ENCODE data around the gene CARMIL3.

Gene CARMIL3

DNA sequence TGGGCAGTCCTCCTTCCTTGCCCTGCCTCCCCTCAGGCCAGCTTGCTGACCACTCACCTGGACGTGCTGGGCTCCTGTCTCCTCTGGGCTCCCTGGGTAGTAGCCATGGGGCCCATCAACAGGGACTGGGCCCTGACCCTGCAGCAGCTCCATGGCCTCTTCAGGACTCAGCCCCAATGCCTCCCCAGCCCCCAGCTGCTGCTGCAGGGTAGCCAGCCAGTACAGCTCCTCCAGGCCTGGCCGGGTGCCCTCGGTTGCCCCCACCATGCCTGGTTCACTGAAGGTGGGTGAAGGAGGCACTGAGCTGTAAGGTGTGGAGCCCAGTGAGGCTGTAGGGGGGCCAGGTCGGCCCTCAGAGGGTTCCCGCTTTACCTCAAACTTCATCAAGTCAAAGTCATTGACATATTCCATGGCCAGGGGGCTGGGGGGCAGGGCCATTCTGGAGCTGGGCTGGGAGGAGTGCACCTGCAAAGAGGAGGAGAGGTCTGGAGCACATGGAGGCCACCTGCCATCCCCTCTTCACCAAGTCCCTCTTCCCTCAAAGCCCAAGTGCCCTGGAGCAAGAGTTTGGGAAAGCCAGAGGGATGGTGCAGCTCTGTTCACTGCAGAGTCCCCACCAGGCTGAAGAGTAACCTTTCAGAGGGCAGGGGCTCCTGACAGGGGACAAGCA is 30.7 kb downstream of the CARMIL3 start:
- TF ChIP-seq GATA2 (IDR thresholded peaks at IDR 0.05; ENCODE audit: low read depth, low read length) (no peak), GATA3 (IDR thresholded peaks at IDR 0.05; ENCODE audit: low read depth, low read length) (no peak)

GRCh38 chr14:24083462-24083861 is 31.7 kb downstream of the CARMIL3 start:
- no peak for TF ChIP-seq GATA3 (IDR thresholded peaks at IDR 0.05; ENCODE audit: low read depth, low read length)
- TF ChIP-seq GATA2 (IDR thresholded peaks at IDR 0.05; ENCODE audit: low read depth, low read length): no peak

DNA sequence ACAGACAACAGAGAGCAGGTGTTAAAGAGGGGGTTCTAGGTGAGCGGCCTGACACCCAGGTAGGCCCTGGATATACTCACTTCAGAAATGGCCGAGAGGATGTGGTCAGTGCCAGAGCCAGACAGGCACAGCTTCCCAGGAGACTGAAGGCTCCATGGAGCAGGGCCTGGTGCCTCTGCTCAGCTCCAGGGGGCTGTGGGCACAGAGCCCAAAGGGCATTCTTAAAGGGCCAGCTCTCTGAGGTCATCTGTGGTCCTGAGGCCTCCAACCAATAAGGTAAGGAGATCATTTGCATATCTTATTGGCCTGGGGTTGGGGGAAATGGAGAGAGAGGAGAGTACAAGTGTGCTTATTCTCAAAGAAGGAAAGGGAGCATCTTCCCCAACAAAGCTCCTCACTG is 32.6 kb downstream of the CARMIL3 start:
- TF ChIP-seq GATA3 (IDR thresholded peaks at IDR 0.05; ENCODE audit: low read depth, low read length) (no peak), GATA2 (IDR thresholded peaks at IDR 0.05; ENCODE audit: low read depth, low read length) (no peak)

DNA sequence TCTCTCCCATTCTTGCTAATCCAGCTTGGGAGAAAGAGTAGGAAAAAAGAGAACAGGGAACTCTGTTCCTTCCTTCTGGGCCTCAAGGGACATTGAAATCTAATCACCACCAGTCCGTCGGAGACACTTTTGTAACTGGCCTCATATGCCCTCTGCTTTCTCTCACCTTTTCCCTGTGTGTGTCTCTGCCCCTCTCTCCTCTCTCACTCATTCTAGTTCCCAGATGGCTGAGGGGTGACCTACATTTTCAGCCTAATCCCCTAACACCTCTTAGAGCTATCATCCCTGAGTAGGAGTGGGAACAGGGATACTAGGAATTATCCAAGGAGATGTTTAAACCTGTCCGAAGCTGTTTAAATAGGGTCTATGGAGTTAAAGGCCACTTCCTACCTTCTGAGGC is 33.4 kb downstream of the CARMIL3 start:
- no peak for TF ChIP-seq GATA2 (IDR thresholded peaks at IDR 0.05; ENCODE audit: low read depth, low read length)
- no peak for TF ChIP-seq GATA3 (IDR thresholded peaks at IDR 0.05; ENCODE audit: low read depth, low read length)

DNA sequence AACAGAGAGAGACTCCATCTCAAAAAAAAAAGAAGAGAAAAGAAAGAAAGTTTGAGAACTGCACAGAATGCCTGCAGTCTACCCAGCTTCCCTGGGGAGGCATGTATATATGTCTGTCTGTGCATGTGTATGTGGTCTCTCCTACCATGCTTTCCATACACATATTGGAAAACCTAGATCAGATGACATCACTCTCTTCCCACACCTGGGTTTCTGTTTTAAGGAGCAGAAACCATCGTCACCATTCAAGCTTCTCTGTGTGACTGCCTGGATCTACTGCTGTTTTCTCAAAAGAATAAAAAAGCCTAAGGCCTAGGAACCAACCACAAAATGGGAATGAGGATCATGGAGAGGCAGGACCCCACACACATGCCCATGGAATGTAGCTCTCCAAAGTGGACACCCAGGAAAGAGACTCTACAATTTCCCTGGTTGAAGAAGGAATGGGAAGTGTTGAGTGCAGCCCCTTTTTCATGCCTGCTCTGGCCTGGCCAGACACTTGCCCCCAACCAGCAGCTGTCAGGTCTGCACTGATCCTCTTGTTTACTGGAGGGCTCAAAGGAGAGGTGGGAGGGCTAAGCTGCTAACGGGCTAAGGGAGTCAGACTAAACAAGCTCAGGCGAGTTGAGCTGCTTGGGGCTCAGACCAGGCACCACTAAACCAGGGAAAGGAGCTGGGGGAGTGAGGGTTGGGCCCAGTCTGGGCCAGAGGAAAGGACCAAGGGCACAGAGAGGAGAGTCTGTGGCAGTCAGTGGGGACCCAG is 34.6 kb downstream of the CARMIL3 start:
- TF ChIP-seq GATA3 (IDR thresholded peaks at IDR 0.05; ENCODE audit: low read depth, low read length) (no peak), GATA2 (IDR thresholded peaks at IDR 0.05; ENCODE audit: low read depth, low read length) (no peak)

DNA sequence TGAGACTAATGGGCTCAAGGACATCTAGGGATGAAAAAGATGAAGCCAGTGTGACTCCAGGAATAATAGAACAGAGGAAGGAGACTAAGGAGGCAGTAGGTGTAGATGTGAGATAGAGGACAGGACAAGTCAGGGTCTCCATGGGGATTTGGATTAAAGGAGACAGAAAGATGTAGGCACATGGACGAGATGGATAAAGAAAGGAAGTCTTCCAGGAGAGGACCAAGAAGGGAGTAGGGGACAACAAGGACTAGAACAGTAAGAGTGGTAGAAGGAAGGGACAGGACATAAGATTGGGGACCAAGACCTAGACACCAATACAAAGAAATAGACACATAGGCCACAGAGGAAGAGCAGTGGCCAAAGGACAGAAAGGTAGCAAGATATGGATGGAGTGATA is 35.2 kb downstream of the CARMIL3 start:
- TF ChIP-seq GATA3 (IDR thresholded peaks at IDR 0.05; ENCODE audit: low read depth, low read length): no peak
- no peak for TF ChIP-seq GATA2 (IDR thresholded peaks at IDR 0.05; ENCODE audit: low read depth, low read length)

DNA sequence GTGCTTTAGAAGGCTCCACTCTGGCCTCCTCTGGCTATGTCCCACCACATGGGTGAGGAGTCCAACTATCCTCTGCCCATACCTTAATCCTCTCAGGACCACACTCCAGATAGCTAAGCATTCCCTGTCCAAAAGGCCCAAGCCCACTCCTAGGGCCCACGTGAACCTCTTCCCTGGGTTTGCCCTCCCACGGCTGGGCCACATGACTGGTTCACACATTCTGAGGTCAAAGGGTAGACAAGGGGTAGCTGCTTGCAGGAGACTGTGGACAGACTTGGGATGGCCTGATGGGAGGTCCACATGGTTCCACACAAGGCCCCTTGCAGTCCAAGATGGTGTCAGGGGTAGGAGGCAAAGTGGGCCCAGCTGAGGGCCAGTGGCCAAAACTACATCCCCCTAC is 36.3 kb downstream of the CARMIL3 start:
- TF ChIP-seq GATA2 (IDR thresholded peaks at IDR 0.05; ENCODE audit: low read depth, low read length): no peak
- no peak for TF ChIP-seq GATA3 (IDR thresholded peaks at IDR 0.05; ENCODE audit: low read depth, low read length)

DNA sequence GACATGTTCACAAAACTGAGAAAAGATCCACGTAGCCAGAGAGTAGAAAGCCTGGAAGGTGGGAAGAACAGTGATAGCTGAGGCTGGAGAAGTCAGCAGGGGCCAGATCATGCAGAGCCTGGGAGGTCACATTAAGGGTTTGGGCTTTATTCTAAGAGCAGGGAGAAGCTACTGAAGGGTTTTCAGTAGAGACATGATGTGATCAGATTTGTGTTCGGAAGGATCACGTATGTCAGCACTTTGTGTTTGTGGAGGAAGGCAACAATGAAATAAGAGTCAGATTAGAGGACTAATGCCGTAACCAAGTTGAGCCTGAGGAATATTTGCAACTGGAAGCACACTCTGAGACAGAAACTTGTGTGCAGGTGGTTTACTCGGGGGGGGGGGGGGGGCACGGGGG is 38.1 kb downstream of the CARMIL3 start:
- no peak for TF ChIP-seq GATA3 (IDR thresholded peaks at IDR 0.05; ENCODE audit: low read depth, low read length)
- no peak for TF ChIP-seq GATA2 (IDR thresholded peaks at IDR 0.05; ENCODE audit: low read depth, low read length)

- TF ChIP-seq GATA2 (IDR thresholded peaks at IDR 0.05; ENCODE audit: low read depth, low read length) (no peak), GATA3 (IDR thresholded peaks at IDR 0.05; ENCODE audit: low read depth, low read length) (no peak)
These were observed 40.3 kb downstream of the CARMIL3 start for GRCh38 chr14:24092110-24092504.

DNA sequence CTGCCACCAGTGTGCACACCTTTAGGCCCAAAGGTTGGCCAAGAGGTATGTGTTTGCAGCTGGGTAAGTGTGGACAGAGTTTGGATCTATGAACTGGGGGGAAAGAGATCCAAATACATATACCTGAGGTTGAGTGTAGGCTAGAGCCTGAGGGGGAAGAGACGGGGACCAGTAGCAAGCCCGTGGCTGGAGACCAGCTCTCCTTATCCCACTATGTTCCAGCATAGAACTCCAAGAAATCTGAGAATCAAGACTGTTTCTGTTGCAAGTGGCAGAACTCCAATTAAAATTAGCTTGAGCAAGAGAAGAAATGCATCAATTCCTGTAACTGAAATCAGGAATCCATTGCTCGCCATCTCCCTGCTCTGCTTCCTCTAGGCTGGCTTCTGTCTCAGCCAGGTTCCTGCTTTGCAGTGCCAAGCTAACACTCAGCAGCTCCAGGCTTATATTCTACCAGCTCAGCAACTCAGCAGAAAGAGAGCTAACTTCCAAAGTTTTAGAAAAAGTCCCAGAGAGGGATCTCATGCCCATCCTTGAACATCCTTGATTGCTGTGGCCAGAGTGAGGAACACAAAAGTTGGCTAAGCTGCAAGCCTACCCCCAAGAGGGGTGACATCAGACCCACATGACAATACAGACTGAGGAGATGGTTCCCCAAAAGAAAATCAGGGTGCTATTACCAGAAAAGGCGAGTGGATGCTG is 40.8 kb downstream of the CARMIL3 start:
- TF ChIP-seq GATA3 (IDR thresholded peaks at IDR 0.05; ENCODE audit: low read depth, low read length): no peak
- no peak for TF ChIP-seq GATA2 (IDR thresholded peaks at IDR 0.05; ENCODE audit: low read depth, low read length)

GRCh38 chr14:24093207-24093900 is 41.5 kb downstream of the CARMIL3 start:
- no peak for TF ChIP-seq GATA3 (IDR thresholded peaks at IDR 0.05; ENCODE audit: low read depth, low read length)
- no peak for TF ChIP-seq GATA2 (IDR thresholded peaks at IDR 0.05; ENCODE audit: low read depth, low read length)

DNA sequence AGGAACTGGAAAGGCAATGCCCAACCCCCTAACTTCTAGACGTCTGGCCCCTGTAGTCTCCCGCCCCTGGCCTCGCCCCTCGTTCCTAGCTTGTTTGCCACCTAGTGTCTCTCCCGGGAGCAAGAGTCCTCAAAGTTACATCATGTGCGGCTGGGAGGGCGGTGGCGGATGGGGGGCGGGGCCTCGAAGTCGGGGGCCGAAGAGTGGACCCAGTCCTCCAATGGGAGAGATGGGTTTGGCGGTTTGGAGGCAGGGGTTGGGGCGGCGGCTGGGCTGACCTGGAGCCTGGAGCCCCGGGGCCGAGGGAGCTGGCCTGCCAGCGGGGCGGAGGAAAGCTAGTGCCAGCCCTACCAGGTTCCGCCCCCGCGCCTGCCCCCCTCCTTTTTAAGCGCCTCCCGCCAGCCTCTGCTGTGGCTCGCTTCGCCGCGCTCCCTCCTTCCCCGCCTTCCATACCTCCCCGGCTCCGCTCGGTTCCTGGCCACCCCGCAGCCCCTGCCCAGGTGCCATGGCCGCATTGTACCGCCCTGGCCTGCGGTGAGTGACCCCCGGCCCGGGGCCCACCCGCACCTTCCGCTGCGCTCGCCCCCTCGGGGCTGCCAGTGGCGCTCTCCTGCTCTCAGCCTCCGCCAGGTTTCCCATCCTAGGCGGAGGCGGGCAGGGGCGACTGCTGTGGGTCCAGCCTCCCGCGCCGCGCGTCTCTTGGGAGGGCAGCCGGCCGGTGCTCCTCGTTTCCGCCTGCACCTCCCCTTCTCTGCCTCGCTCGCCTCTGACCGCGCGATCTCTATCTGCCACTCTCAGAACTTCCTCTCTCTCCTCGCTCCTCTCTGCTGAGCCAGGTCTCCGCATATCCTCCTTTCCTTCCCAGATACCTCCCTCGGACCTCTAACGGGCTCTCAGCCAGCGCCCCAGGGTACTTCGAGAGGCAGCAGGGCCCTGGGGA is 42.4 kb downstream of the CARMIL3 start, which contains the start of gene PCK2:
TSS of gene PCK2 (plus strand) at position 411 of the 940 bp plus-strand sequence. CDS start at position 506, 95 bp downstream.
- TF ChIP-seq GATA3 (IDR thresholded peaks at IDR 0.05; ENCODE audit: low read depth, low read length) (no peak), GATA2 (IDR thresholded peaks at IDR 0.05; ENCODE audit: low read depth, low read length) (peak; percentile 76)

DNA sequence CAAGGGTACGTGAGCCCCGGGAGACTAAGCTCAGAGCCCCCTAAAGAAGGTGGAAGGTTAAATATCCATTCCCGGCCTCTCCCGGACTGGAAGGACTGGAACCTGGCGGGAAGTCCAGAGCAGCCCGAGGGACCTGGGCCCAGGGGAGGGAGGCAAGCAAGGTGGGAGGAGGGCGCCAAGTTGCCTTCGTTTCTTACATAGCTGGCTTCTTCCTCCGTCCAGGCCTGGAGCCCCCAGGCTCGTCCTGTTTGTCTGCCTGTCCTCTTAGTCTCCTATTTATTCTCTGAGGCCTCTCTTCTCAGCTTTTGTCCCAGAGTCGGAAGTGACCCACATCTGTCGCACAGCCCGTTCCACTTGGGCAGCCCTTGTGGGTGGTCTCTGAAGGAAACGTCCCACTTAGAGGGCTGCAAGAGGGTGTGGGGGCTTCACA is 43.0 kb downstream of the CARMIL3 start:
- TF ChIP-seq GATA2 (IDR thresholded peaks at IDR 0.05; ENCODE audit: low read depth, low read length) (no peak), GATA3 (IDR thresholded peaks at IDR 0.05; ENCODE audit: low read depth, low read length) (no peak)
